HepG2 (cell line): ENCODE measurements around the gene HNRNPUL1. TPM values are rescaled to one million over a fixed set of nuclear protein-coding genes. Genes with fewer than 3 reads are reported as not detected.
A peak's percentile ranks its signal among the peaks of the same experiment; 100 is the strongest.

Experiments
- AGO1 ChIP-seq: fragments of 200-400 bp; formaldehyde crosslinking; IDR thresholded peaks from 2 replicates; pipeline ENCODE4 v1.6.1; 2017; ENCODE audit warnings: mild to moderate bottlenecking, low read depth, low read length, moderate library complexity; ENCODE audit not compliant: poor library complexity, severe bottlenecking
- CBX1 ChIP-seq: IDR thresholded peaks from one replicate; pipeline ENCODE4 v1.6.1; 2016; ENCODE audit warnings: antibody characterized with exemption, low read depth
- GFI1 ChIP-seq: sonication (generic); formaldehyde crosslinking; IDR thresholded peaks from 2 replicates; pipeline ENCODE4 v1.5.0; 2020; ENCODE audit warnings: missing genetic modification reagents, mild to moderate bottlenecking, borderline replicate concordance
- GPBP1L1 ChIP-seq: sonication (generic); formaldehyde crosslinking; IDR thresholded peaks from 2 replicates; pipeline ENCODE4 v1.5.0; 2020; ENCODE audit warnings: mild to moderate bottlenecking, missing genetic modification reagents
- HNF4G ChIP-seq, 2 experiments: sonication (generic) in 1 of 2; formaldehyde crosslinking in 1 of 2; IDR thresholded peaks; 2 replicates each; pipeline versions ENCODE4 v1.4.0 to v1.6.1; 2011 to 2020; ENCODE audit warnings: borderline replicate concordance in 2 of 2, low read depth in 2 of 2, mild to moderate bottlenecking in 2 of 2, low read length in 1 of 2, missing genetic modification reagents in 1 of 2, moderate library complexity in 1 of 2
- MEIS2 ChIP-seq: sonication (generic); formaldehyde crosslinking; IDR thresholded peaks from 2 replicates; pipeline ENCODE4 v1.9.0; 2021; ENCODE audit warnings: mild to moderate bottlenecking, missing genetic modification reagents
- MIER2 ChIP-seq: IDR thresholded peaks from 2 replicates; pipeline ENCODE4 v1.6.1; 2016; ENCODE audit warnings: missing biosample characterization, missing genetic modification reagents
- NR2F6 ChIP-seq, 2 experiments: IDR thresholded peaks; 2 replicates each; pipeline ENCODE4 v1.6.1; 2016; ENCODE audit warnings: antibody characterized with exemption in 1 of 2, mild to moderate bottlenecking in 1 of 2
- PLRG1 ChIP-seq: fragments of 450-650 bp; conservative IDR thresholded peaks from 2 replicates; pipeline ENCODE4 v1.6.1; 2016
- RAD21 ChIP-seq: fragments of 450-650 bp; formaldehyde crosslinking; IDR thresholded peaks from 2 replicates; pipeline ENCODE4 v1.5.0; 2020; ENCODE audit warnings: mild to moderate bottlenecking
- SRF ChIP-seq: IDR thresholded peaks from 2 replicates; pipeline ENCODE4 v1.6.1; 2011; ENCODE audit warnings: mild to moderate bottlenecking, low read depth, low read length, moderate library complexity
- TEF ChIP-seq: sonication (generic); formaldehyde crosslinking; IDR thresholded peaks from 2 replicates; pipeline ENCODE4 v1.5.0; 2020; ENCODE audit warnings: missing genetic modification reagents
- ZBTB42 ChIP-seq: sonication (generic); formaldehyde crosslinking; IDR thresholded peaks from 2 replicates; pipeline ENCODE4 v1.5.0; 2020; ENCODE audit warnings: mild to moderate bottlenecking, missing genetic modification reagents
- ZBTB7B ChIP-seq: sonication (generic); formaldehyde crosslinking; IDR thresholded peaks from 2 replicates; pipeline ENCODE4 v1.4.0; 2020; ENCODE audit warnings: missing genetic modification reagents
- ZNF34 ChIP-seq: sonication (generic); formaldehyde crosslinking; IDR thresholded peaks from 2 replicates; pipeline ENCODE4 v1.4.0; 2020; ENCODE audit warnings: mild to moderate bottlenecking, missing genetic modification reagents, borderline replicate concordance
- ZNF382 ChIP-seq: sonication (generic); formaldehyde crosslinking; IDR thresholded peaks from 2 replicates; pipeline ENCODE4 v1.5.0; 2020; ENCODE audit warnings: missing genetic modification reagents, mild to moderate bottlenecking, borderline replicate concordance
- ZNF513 ChIP-seq: sonication (generic); formaldehyde crosslinking; conservative IDR thresholded peaks from 2 replicates; pipeline ENCODE4 v1.5.0; 2020; ENCODE audit warnings: missing genetic modification reagents
- ZNF549 ChIP-seq: sonication (generic); formaldehyde crosslinking; IDR thresholded peaks from 2 replicates; pipeline ENCODE4 v1.5.0; 2020; ENCODE audit warnings: missing genetic modification reagents
- ZNF615 ChIP-seq: sonication (generic); formaldehyde crosslinking; IDR thresholded peaks from 2 replicates; pipeline ENCODE4 v1.5.0; 2020; ENCODE audit warnings: mild to moderate bottlenecking, missing genetic modification reagents, borderline replicate concordance
- ZNF749 ChIP-seq: sonication (generic); formaldehyde crosslinking; IDR thresholded peaks from 2 replicates; pipeline ENCODE4 v1.8.0; 2022; ENCODE audit warnings: mild to moderate bottlenecking, missing genetic modification reagents, moderate library complexity, borderline replicate concordance
- ZNF841 ChIP-seq: sonication (generic); formaldehyde crosslinking; IDR thresholded peaks from 2 replicates; pipeline ENCODE4 v1.8.1; 2023; ENCODE audit warnings: missing genetic modification reagents, borderline replicate concordance
- polyA plus RNA-seq, 8 experiments: library from polyadenylated mRNA; depleted of rRNA in 3 of 8; stranded (reverse) in 7 of 8; unstranded in 1 of 8; fragments of >200 nt; fragmentation: Illumina TruSeq in 4 of 8; extraction: Trizol in 4 of 8; gene quantifications; 2 replicates each; pipeline versions ENCODE4 v1.2.1 to v1.2.3, GENCODE V29; 2011 to 2016; ENCODE audit warnings: low read depth in 4 of 8, missing spikeins in 1 of 8, mixed read lengths in 1 of 8; ENCODE audit not compliant: insufficient read depth in 1 of 8
- total RNA-seq, 5 experiments: library from RNA; depleted of rRNA; stranded (reverse); fragments of >200 nt; fragmentation: Illumina TruSeq; extraction: Trizol; gene quantifications; 2 replicates each; pipeline ENCODE4 v1.2.3, GENCODE V29; 2016; ENCODE audit warnings: low read depth in 1 of 5
- TF ChIP-seq, protein P1 (sequence below): sonication (generic); formaldehyde crosslinking; IDR thresholded peaks from 2 replicates; pipeline ENCODE4 v1.8.0; 2022; ENCODE audit warnings: missing genetic modification reagents, mild to moderate bottlenecking, borderline replicate concordance
- TF ChIP-seq, protein P2 (sequence below): sonication (generic); formaldehyde crosslinking; IDR thresholded peaks from 2 replicates; pipeline ENCODE4 v1.8.0; 2022; ENCODE audit warnings: mild to moderate bottlenecking, missing genetic modification reagents; ENCODE audit not compliant: insufficient replicate concordance

HNRNPUL1 gene
- total and polyA plus RNA-seq, 2 of the 13 experiments (the other 11 are each of a cell fraction or from before 2014, with no cell fraction given): 30.9 to 81.7 TPM

DNA sequence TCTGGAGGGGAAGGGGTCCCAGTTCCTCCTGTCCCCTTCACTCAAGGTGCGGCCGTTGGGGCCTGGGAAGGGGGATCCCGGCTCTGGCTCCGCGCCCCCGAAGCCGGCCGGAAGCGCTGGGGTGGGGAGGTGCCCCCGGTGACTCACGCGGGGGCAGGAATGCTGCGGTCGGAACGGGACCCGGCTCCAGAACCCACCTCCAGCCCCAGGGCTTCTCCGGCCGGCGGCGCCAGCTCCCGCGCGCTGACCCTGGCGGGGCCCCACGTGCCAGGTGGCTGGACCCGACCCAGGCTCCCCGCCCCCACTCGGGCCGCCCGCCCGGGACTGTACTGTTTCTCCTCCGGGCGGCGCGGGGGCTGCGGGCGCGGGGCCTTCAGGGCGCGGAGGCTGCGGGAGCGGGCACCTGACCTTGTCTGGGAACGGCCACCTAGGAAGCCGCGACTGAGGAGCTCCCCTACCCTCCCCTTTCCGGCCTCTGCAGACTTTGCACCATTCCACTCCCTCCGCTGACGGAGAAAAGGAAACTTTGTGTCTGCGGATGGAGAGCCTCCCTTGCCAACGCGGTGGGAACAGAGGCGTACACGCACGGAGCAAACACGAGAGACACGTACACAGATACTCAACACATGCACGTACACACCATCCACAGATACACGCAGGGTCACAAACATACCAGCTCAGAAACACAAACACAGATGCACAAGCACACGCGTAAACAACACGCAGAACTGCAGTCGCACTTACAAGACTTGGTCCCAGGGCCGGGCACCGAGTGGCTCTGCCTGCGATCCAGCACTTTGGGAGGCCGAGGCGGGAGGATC is 37.9 kb upstream of the HNRNPUL1 start (continued):
- TF ChIP-seq ZNF615 (CRISPR knock-in tag): no peak
- no peak for TF ChIP-seq ZNF841 (CRISPR knock-in tag)
- no peak for TF ChIP-seq CBX1
- TF ChIP-seq ZBTB7B (CRISPR knock-in tag): peak; percentile 55; the same call in 1 of the 2 replicates
- peak; percentile 90; the same call in 1 of the 2 replicates for TF ChIP-seq ZNF749 (CRISPR knock-in tag)
- TF ChIP-seq MEIS2 (CRISPR knock-in tag): peak; percentile 69
- TF ChIP-seq ZBTB42 (CRISPR knock-in tag): no peak
- TF ChIP-seq AGO1: peak; percentile 28
- TF ChIP-seq, protein P1, sequence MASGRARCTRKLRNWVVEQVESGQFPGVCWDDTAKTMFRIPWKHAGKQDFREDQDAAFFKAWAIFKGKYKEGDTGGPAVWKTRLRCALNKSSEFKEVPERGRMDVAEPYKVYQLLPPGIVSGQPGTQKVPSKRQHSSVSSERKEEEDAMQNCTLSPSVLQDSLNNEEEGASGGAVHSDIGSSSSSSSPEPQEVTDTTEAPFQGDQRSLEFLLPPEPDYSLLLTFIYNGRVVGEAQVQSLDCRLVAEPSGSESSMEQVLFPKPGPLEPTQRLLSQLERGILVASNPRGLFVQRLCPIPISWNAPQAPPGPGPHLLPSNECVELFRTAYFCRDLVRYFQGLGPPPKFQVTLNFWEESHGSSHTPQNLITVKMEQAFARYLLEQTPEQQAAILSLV (CRISPR knock-in tag): peak; percentile 31; the same call in 1 of the 2 replicates
- TF ChIP-seq ZNF513: no peak
- peak; percentile 68 for TF ChIP-seq HNF4G (IDR thresholded peaks at IDR 0.05; ENCODE audit: borderline replicate concordance, low read depth, low read length)
- peak; percentile 87 for TF ChIP-seq HNF4G (CRISPR knock-in tag; IDR thresholded peaks at IDR 0.05; ENCODE audit: borderline replicate concordance, low read depth)
- no peak for TF ChIP-seq ZNF549 (CRISPR knock-in tag)
- no peak for TF ChIP-seq ZNF382 (CRISPR knock-in tag)
- TF ChIP-seq, protein P2, sequence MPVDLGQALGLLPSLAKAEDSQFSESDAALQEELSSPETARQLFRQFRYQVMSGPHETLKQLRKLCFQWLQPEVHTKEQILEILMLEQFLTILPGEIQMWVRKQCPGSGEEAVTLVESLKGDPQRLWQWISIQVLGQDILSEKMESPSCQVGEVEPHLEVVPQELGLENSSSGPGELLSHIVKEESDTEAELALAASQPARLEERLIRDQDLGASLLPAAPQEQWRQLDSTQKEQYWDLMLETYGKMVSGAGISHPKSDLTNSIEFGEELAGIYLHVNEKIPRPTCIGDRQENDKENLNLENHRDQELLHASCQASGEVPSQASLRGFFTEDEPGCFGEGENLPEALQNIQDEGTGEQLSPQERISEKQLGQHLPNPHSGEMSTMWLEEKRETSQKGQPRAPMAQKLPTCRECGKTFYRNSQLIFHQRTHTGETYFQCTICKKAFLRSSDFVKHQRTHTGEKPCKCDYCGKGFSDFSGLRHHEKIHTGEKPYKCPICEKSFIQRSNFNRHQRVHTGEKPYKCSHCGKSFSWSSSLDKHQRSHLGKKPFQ (CRISPR knock-in tag): no peak
- TF ChIP-seq TEF: no peak
- peak; percentile 18; the same call in 1 of the 2 replicates for TF ChIP-seq GFI1 (CRISPR knock-in tag)
- TF ChIP-seq ZNF34 (CRISPR knock-in tag): no peak
- TF ChIP-seq NR2F6 (IDR thresholded peaks at IDR 0.05): peak; percentile 47; the same call in 1 of the 2 replicates
- no peak for TF ChIP-seq NR2F6 (CRISPR knock-in tag; IDR thresholded peaks at IDR 0.05)
- TF ChIP-seq MIER2 (CRISPR knock-in tag): no peak
- TF ChIP-seq GPBP1L1 (CRISPR knock-in tag): no peak
- no peak for TF ChIP-seq PLRG1
- TF ChIP-seq RAD21 (CRISPR knock-in tag): no peak; the same call in none of the 2 replicates
- no peak for TF ChIP-seq SRF
